Thoracic aorta (tissue), 2 donors: ENCODE measurements around the gene CLIP4. TPM values are rescaled to one million over a fixed set of nuclear protein-coding genes. Genes with fewer than 3 reads are reported as not detected.

ENCODE experiments used
- ATAC-seq: fragments of 150-250 bp; one replicate; pipeline ENCODE4 v1.8.0; 2017; ENCODE audit warnings: low read depth; ENCODE audit not compliant: insufficient number of reproducible peaks, low FRiP score
- DNase-seq: peaks from one replicate; pipeline ENCODE4 v3.0.0-alpha.2; 2020; ENCODE audit warnings: low spot score
- H3K27ac ChIP-seq, 2 donors: fragments of 200-600 bp; sonication (generic); 1 replicate in 1 of 2; 2 replicates in 1 of 2; pipeline ENCODE4 v1.5.1; 2016; ENCODE audit warnings: mild to moderate bottlenecking in 2 of 2, moderate library complexity in 2 of 2
- H3K27me3 ChIP-seq: fragments of 200-600 bp; sonication (generic); replicated peaks from 2 replicates; pipeline ENCODE4 v1.6.0; 2016; ENCODE audit warnings: mild to moderate bottlenecking; ENCODE audit not compliant: insufficient read depth
- H3K36me3 ChIP-seq: fragments of 200-600 bp; sonication (generic); one replicate; pipeline ENCODE4 v1.5.1; 2016
- H3K4me1 ChIP-seq, 2 donors: fragments of 200-600 bp; sonication (generic); 1 replicate in 1 of 2; 2 replicates in 1 of 2; pipeline versions ENCODE4 v1.5.1 to v1.6.0; 2016; ENCODE audit warnings: low read depth in 2 of 2, mild to moderate bottlenecking in 1 of 2; ENCODE audit not compliant: control insufficient read depth in 1 of 2
- H3K4me3 ChIP-seq: fragments of 200-600 bp; sonication (generic); 2 replicates; pipeline ENCODE4 v1.5.1; 2016; ENCODE audit warnings: mild to moderate bottlenecking
- H3K9me3 ChIP-seq: fragments of 200-600 bp; sonication (generic); 2 replicates; pipeline ENCODE4 v1.5.1; 2016
- total RNA-seq, 2 donors: library from RNA; depleted of rRNA; stranded (reverse); fragments of >200 nt; gene quantifications; one replicate each; pipeline versions ENCODE4 v1.1.0 to v1.2.3, GENCODE V29; 2016
- TF ChIP-seq, protein P1 (sequence below): fragments of 200-600 bp; sonication (generic); IDR thresholded peaks from one replicate; pipeline ENCODE4 v1.5.1; 2019; ENCODE audit warnings: antibody characterized with exemption

Gene CLIP4
- total RNA-seq, 2 donors from 2014 or later: 31.3 to 54.0 TPM

DNA sequence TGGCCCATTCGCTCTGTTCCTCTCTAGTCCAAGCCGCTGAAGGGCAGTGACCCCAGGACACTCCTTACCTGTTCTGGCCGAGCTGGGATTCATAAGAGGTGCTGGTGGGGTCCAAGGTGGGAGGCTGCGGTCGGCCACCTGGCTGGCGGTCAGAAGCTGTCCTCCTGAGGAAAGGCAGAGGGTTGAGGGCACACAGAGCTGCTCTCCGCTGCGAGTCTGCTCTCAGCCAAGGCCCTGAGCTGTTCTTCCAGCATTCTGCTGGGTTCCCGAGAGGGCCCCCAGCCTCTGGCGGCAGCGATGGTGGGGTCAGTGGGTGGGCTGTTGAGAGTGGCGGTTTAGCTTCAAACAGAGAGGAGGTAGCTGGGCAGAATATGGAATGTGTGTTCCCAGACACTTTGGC is 44.7 kb upstream of the CLIP4 start:
- DNase-seq: no peak
- Histone ChIP-seq H3K9me3 (no peaks in the 10 kb centered on the region), H3K27me3 (no peaks in the 10 kb centered on the region), H3K4me3 (no peak overlapping the region), H3K4me1 (no peaks in the 10 kb centered on the region), H3K36me3 (no peaks in the 10 kb centered on the region), H3K27ac (no peak overlapping the region)
- TF ChIP-seq, protein P1, sequence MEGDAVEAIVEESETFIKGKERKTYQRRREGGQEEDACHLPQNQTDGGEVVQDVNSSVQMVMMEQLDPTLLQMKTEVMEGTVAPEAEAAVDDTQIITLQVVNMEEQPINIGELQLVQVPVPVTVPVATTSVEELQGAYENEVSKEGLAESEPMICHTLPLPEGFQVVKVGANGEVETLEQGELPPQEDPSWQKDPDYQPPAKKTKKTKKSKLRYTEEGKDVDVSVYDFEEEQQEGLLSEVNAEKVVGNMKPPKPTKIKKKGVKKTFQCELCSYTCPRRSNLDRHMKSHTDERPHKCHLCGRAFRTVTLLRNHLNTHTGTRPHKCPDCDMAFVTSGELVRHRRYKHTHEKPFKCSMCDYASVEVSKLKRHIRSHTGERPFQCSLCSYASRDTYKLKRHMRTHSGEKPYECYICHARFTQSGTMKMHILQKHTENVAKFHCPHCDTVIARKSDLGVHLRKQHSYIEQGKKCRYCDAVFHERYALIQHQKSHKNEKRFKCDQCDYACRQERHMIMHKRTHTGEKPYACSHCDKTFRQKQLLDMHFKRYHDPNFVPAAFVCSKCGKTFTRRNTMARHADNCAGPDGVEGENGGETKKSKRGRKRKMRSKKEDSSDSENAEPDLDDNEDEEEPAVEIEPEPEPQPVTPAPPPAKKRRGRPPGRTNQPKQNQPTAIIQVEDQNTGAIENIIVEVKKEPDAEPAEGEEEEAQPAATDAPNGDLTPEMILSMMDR: no peak
- ATAC-seq: no peak

DNA sequence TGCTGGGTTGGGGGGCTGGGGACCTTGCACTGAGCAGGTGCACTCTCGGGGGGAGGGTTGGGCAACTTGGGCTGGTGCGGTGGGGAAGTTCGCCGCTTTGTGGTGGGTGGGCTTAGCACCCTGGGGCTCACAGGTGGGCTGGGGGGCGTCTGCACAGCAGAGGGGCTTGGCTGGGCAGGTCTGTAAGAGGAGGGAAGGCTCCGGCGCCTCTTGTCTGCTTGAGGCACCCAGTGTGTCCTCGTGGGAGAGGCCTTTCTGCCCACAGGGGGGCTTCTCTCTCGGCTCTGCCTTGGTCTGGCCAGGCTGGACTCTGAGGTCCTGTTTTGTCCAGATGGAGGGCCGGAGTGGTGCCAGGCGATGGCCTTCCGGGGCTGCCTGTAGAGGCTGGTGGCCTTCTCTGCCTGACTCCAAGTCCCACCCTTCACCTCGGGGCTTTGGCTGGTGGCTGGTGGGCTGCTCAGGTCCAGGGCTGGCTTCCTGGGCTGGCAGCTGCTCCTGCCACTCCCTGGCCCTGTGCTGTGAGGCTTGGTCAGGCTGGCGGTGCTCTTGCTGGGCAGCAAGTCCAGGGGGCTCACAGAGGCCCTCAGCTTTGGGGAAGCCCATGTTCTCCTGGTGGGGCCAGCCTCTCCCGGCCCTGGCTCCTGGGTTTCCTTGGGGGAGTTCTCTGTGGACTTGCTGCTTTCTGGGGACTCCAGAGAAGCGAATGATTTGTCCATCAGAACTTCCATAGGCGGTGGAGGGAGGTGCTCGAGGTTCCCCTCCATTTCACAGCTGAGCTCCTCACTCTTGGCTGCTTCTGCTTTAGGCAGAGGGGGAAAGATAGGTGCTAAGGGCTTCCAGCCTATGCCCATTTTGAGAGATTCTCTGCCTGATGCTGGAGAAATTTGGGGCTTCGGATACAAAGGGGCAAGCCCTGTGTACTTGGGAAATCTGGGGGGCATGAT is 43.9 kb upstream of the CLIP4 start:
- no peaks in the 10 kb centered on the region for H3K9me3 ChIP-seq
- H3K4me1 ChIP-seq: no peaks in the 10 kb centered on the region
- H3K27ac ChIP-seq: no peak overlapping the region
- H3K27me3 ChIP-seq: no peaks in the 10 kb centered on the region
- no peak overlapping the region for H3K4me3 ChIP-seq
- H3K36me3 ChIP-seq: no peaks in the 10 kb centered on the region
- ATAC-seq (no peak), DNase-seq (no peak)
- TF ChIP-seq, protein P1: no peak

DNA sequence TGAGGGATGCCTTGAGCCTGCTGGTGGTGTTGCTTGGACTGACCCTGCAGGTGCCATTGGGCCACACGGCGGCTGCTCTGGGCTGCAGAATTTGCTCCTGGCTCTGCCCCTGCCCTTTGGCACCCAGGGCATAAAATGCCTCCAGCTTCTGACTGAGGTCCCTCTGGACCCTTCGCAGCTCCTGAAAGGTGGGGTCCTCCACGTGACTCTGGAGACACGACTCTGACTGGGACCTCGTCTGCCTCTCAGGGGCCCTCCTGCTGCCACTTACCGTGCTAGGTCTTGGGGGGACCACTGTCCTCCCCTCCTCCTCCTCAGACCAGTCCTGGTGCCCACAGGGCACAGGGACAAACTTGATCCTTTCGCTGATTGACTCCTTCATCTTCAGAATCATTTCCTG is 43.0 kb upstream of the CLIP4 start:
- ATAC-seq: no peak
- TF ChIP-seq, protein P1: no peak
- Histone ChIP-seq H3K4me3 (no peak overlapping the region), H3K27ac (no peak overlapping the region), H3K27me3 (no peaks in the 10 kb centered on the region), H3K9me3 (no peaks in the 10 kb centered on the region), H3K36me3 (no peaks in the 10 kb centered on the region), H3K4me1 (no peaks in the 10 kb centered on the region)
- DNase-seq: no peak

DNA sequence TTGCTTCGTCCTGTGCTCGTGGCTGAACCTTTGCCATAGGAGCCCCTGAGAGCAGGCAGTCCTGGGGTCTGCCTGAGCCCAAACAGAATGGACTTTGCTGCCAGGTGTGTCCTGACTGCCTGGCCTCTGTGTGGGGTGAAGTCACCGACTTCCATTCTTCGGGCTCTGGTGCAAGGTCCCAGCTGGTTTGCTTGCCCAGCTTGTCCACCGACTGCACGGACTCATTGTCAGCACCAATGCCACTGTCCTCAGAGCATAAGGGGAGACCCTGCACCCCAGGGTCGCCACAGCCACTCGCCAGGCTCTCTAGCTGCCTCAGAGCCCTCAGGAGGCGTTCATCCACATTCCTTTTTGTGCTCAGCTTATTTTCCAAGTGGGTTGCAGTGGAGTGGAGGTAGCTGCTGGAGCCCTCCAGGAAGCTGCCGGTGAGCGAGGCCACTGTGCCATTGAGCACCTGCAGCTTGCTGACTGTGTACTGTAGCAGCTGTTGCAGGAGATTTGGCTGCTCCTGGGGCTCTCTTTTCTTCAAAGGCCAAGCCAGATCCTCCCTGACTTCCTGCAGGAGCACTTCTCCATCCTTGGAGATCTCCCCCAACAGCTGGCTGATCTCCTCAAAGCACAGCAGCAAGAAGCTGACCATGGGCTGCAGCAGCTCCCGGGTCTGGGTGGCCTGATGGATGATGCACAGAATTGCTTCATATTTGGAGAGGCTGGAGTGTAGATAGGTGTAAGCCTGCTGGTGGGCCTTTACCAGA is 42.1 kb upstream of the CLIP4 start:
- H3K4me3 ChIP-seq: no peak overlapping the region
- H3K4me1 ChIP-seq: no peaks in the 10 kb centered on the region
- no peaks in the 10 kb centered on the region for H3K27me3 ChIP-seq
- no peaks in the 10 kb centered on the region for H3K36me3 ChIP-seq
- DNase-seq (no peak), ATAC-seq (no peak)
- H3K27ac ChIP-seq: no peak overlapping the region
- TF ChIP-seq, protein P1: no peak
- no peaks in the 10 kb centered on the region for H3K9me3 ChIP-seq

DNA sequence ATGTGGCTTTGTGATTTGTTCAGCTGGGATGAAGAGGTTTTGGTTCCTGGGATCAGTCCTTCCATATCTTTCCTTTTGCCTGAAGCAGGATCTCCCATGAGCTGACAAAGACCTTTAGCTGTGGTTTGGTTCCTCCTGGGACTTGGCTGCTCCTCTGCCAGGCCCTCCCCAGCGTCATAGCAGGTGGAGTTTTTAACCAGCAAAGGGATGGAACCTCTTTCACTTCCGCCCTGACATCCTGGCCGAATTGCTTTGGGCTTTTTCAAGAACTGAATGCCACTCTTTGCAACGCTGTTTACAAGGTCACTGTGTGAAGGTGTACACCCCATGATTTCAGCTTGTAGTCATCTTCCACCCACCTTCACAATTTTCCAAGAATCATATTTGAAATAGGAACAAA is 41.3 kb upstream of the CLIP4 start:
- no peaks in the 10 kb centered on the region for H3K9me3 ChIP-seq
- TF ChIP-seq, protein P1: no peak
- ATAC-seq (no peak), DNase-seq (no peak)
- no peaks in the 10 kb centered on the region for H3K27me3 ChIP-seq
- H3K27ac ChIP-seq: no peak overlapping the region
- no peaks in the 10 kb centered on the region for H3K36me3 ChIP-seq
- H3K4me3 ChIP-seq: no peak overlapping the region
- no peaks in the 10 kb centered on the region for H3K4me1 ChIP-seq
